WTC11 (cell line): Measurements from ENCODE around the gene FMN2. TPM values are rescaled to one million over a fixed set of nuclear protein-coding genes. Genes with fewer than 3 reads are reported as not detected.

Source experiments
- ATAC-seq: fragments of 200-7000 bp; cut with Tn5 transposase; 2 replicates; pipeline ENCODE4 v1.10.0; 2021; ENCODE audit warnings: mild to moderate bottlenecking, moderate library complexity
- CTCF ChIA-PET: fragments of 300-600 bp; sonication (Branson Sonifier 250); formaldehyde crosslinking; loops from one replicate; lab custom pipeline; 2021; ENCODE audit warnings: antibody characterized with exemption; lab: Charles Lee
- POLR2A ChIA-PET: fragments of 350-600 bp; sonication (Branson Sonifier 250); formaldehyde crosslinking; loops from one replicate; lab custom pipeline; 2021; ENCODE audit warnings: antibody characterized with exemption; lab: Charles Lee
- DNase-seq: peaks from one replicate; pipeline ENCODE4 v3.0.0; 2021; ENCODE audit warnings: low spot score
- H3K27ac Mint-ChIP-seq: 2 replicates; pipeline ENCODE4 v1.8.0; 2021; ENCODE audit warnings: mixed read lengths
- H3K27me3 Mint-ChIP-seq: 2 replicates; pipeline ENCODE4 v1.8.0; 2021; ENCODE audit warnings: low read depth, mild to moderate bottlenecking, moderate library complexity, mixed read lengths
- H3K36me3 Mint-ChIP-seq: 2 replicates; pipeline ENCODE4 v1.8.0; 2021; ENCODE audit warnings: mixed read lengths
- H3K4me1 Mint-ChIP-seq: 2 replicates; pipeline ENCODE4 v1.8.0; 2022; ENCODE audit warnings: mixed read lengths
- H3K4me3 Mint-ChIP-seq: 2 replicates; pipeline ENCODE4 v1.8.0; 2021; ENCODE audit warnings: mild to moderate bottlenecking, moderate library complexity, mixed read lengths
- H3K9me3 Mint-ChIP-seq: 2 replicates; pipeline ENCODE4 v1.8.0; 2021; ENCODE audit warnings: mixed read lengths
- ARID4B ChIP-seq: sonication (generic); formaldehyde crosslinking; IDR thresholded peaks from 2 replicates; pipeline ENCODE4 v1.8.0; 2023; ENCODE audit warnings: missing genetic modification reagents, mild to moderate bottlenecking, borderline replicate concordance
- ATF3 ChIP-seq: sonication (generic); formaldehyde crosslinking; conservative IDR thresholded peaks from 2 replicates; pipeline ENCODE4 v1.8.1; 2022; ENCODE audit warnings: mild to moderate bottlenecking, missing genetic modification reagents
- CREM ChIP-seq: sonication (generic); formaldehyde crosslinking; IDR thresholded peaks from 2 replicates; pipeline ENCODE4 v1.8.1; 2022; ENCODE audit warnings: mild to moderate bottlenecking, missing genetic modification reagents, moderate library complexity
- E2F1 ChIP-seq: sonication (generic); formaldehyde crosslinking; IDR thresholded peaks from 2 replicates; pipeline ENCODE4 v1.8.0; 2022; ENCODE audit warnings: mild to moderate bottlenecking, missing genetic modification reagents
- ERG ChIP-seq: fragments of 250-450 bp; sonication (Bioruptor Pico); IDR thresholded peaks from 2 replicates; pipeline ENCODE4 v1.8.0; 2021; ENCODE audit warnings: mild to moderate bottlenecking
- FOXJ3 ChIP-seq: sonication (generic); formaldehyde crosslinking; IDR thresholded peaks from 2 replicates; pipeline ENCODE4 v1.9.0; 2021; ENCODE audit warnings: missing genetic modification reagents, mild to moderate bottlenecking, borderline replicate concordance
- GABPB1 ChIP-seq: sonication (generic); formaldehyde crosslinking; IDR thresholded peaks from 2 replicates; pipeline ENCODE4 v1.8.1; 2023; ENCODE audit warnings: mild to moderate bottlenecking, missing genetic modification reagents
- IRF1 ChIP-seq: sonication (generic); formaldehyde crosslinking; IDR thresholded peaks from 2 replicates; pipeline ENCODE4 v1.8.0; 2023; ENCODE audit warnings: missing genetic modification reagents
- JAZF1 ChIP-seq: fragments of 250-450 bp; sonication (Bioruptor Pico); IDR thresholded peaks from 2 replicates; pipeline ENCODE4 v1.9.0; 2021; ENCODE audit warnings: moderate library complexity, mild to moderate bottlenecking, inconsistent platforms
- MAX ChIP-seq: sonication (generic); formaldehyde crosslinking; IDR thresholded peaks from 2 replicates; pipeline ENCODE4 v1.8.0; 2022; ENCODE audit warnings: mild to moderate bottlenecking, missing genetic modification reagents
- NR1H2 ChIP-seq: sonication (generic); formaldehyde crosslinking; IDR thresholded peaks from 2 replicates; pipeline ENCODE4 v1.9.0; 2021; ENCODE audit warnings: mild to moderate bottlenecking, moderate library complexity, missing genetic modification reagents
- NR3C1 ChIP-seq: sonication (generic); formaldehyde crosslinking; conservative IDR thresholded peaks from 2 replicates; pipeline ENCODE4 v1.8.1; 2023; ENCODE audit warnings: low read depth, mild to moderate bottlenecking, missing genetic modification reagents
- PREB ChIP-seq: sonication (generic); formaldehyde crosslinking; IDR thresholded peaks from 2 replicates; pipeline ENCODE4 v1.8.1; 2022; ENCODE audit warnings: mild to moderate bottlenecking, missing genetic modification reagents, moderate library complexity, borderline replicate concordance
- RORB ChIP-seq: fragments of 250-450 bp; sonication (Bioruptor Pico); IDR thresholded peaks from 2 replicates; pipeline ENCODE4 v1.9.0; 2021; ENCODE audit warnings: mild to moderate bottlenecking
- SOX15 ChIP-seq: fragments of 250-450 bp; sonication (Bioruptor Pico); IDR thresholded peaks from 2 replicates; pipeline ENCODE4 v1.9.0; 2021; ENCODE audit warnings: mild to moderate bottlenecking
- USF2 ChIP-seq: sonication (generic); formaldehyde crosslinking; IDR thresholded peaks from 2 replicates; pipeline ENCODE4 v1.8.1; 2023; ENCODE audit warnings: mild to moderate bottlenecking, missing genetic modification reagents, moderate library complexity
- ZNF121 ChIP-seq: sonication (generic); formaldehyde crosslinking; IDR thresholded peaks from 2 replicates; pipeline ENCODE4 v1.8.0; 2023; ENCODE audit warnings: missing genetic modification reagents
- ZNF138 ChIP-seq: sonication (generic); formaldehyde crosslinking; conservative IDR thresholded peaks from 2 replicates; pipeline ENCODE4 v1.8.1; 2022; ENCODE audit warnings: mild to moderate bottlenecking, moderate library complexity, missing genetic modification reagents
- ZNF219 ChIP-seq: sonication (generic); formaldehyde crosslinking; IDR thresholded peaks from 2 replicates; pipeline ENCODE4 v1.8.0; 2023; ENCODE audit warnings: missing genetic modification reagents, mild to moderate bottlenecking, borderline replicate concordance
- ZNF416 ChIP-seq: fragments of 250-450 bp; sonication (Bioruptor Pico); IDR thresholded peaks from 2 replicates; pipeline ENCODE4 v1.9.0; 2021; ENCODE audit warnings: mild to moderate bottlenecking, inconsistent platforms
- total RNA-seq: library from RNA; stranded (reverse); gene quantifications from 3 replicates; pipeline ENCODE4 v1.2.3, GENCODE V29; 2021

Gene FMN2
- total RNA-seq, 1 experiment from 2014 or later: 1.8 TPM

- Mint-ChIP-seq H3K27me3 (no peaks in the 10 kb centered on the region), H3K4me3 (no peak overlapping the region), H3K4me1 (peaks cover 16% of the 10 kb centered on the region), H3K9me3 (peaks cover under 1% of the 10 kb centered on the region; the same call in 1 of the 2 replicates), H3K27ac (no peak overlapping the region), H3K36me3 (no peaks in the 10 kb centered on the region)
- POLR2A ChIA-PET: no interaction called here
- TF ChIP-seq ZNF121 (CRISPR knock-in tag): no peak
- no peak for TF ChIP-seq ZNF219 (CRISPR knock-in tag)
- no peak for TF ChIP-seq FOXJ3 (CRISPR knock-in tag)
- TF ChIP-seq ERG (CRISPR knock-in tag): no peak
- no peak for TF ChIP-seq SOX15 (CRISPR knock-in tag)
- no peak for TF ChIP-seq GABPB1 (CRISPR knock-in tag)
- no peak for TF ChIP-seq E2F1 (CRISPR knock-in tag)
- TF ChIP-seq IRF1 (CRISPR knock-in tag): no peak
- TF ChIP-seq RORB (CRISPR knock-in tag): no peak
- no peak for TF ChIP-seq JAZF1 (CRISPR knock-in tag)
- no peak for TF ChIP-seq USF2 (CRISPR knock-in tag)
- TF ChIP-seq ARID4B (CRISPR knock-in tag): no peak
- TF ChIP-seq ZNF416: no peak
- no peak for TF ChIP-seq NR1H2
- TF ChIP-seq PREB: no peak
- TF ChIP-seq NR3C1 (CRISPR knock-in tag): no peak
- TF ChIP-seq ATF3: no peak
- no peak for TF ChIP-seq ZNF138 (CRISPR knock-in tag)
- no peak for TF ChIP-seq MAX (CRISPR knock-in tag)
- TF ChIP-seq CREM (CRISPR knock-in tag): no peak
- CTCF ChIA-PET: interaction anchor here (0.5 to 0.6 kb wide), 2 partner anchors 15 to 31 kb away, joined by 3 read pairs; no protein-coding TSS in a partner anchor
- ATAC-seq (no peak), DNase-seq (no peak)
Measured at GRCh38 chr1:240055936-240056335, 35.7 kb upstream of the FMN2 start.
